Right atrium auricular region (tissue), 2 donors: ENCODE data around the gene C2CD4D. TPM values are rescaled to one million over a fixed set of nuclear protein-coding genes. Genes with fewer than 3 reads are reported as not detected.

Experiments used
- DNase-seq: peaks from one replicate; pipeline ENCODE4 v3.0.0-alpha.2; 2019; ENCODE audit warnings: low spot score
- H3K27ac ChIP-seq, 2 donors: fragments of 200-600 bp; sonication (generic); 1 replicate in 1 of 2; 2 replicates in 1 of 2; pipeline ENCODE4 v1.5.1; 2016 to 2019
- H3K27me3 ChIP-seq, 2 donors: fragments of 200-600 bp; sonication (generic); one replicate each; pipeline versions ENCODE4 v1.5.1 to v1.6.0; 2017 to 2019
- H3K36me3 ChIP-seq: fragments of 200-600 bp; sonication (generic); one replicate; pipeline ENCODE4 v1.5.1; 2016
- H3K4me1 ChIP-seq, 2 donors: fragments of 200-600 bp; sonication (generic); one replicate each; pipeline versions ENCODE4 v1.5.1 to v1.6.0; 2017 to 2019
- H3K4me3 ChIP-seq, 2 donors: fragments of 200-600 bp; sonication (generic); 1 replicate in 1 of 2; 2 replicates in 1 of 2; pipeline ENCODE4 v1.5.1; 2017 to 2019; ENCODE audit warnings: mild to moderate bottlenecking in 1 of 2, moderate library complexity in 1 of 2
- H3K9me3 ChIP-seq, 2 donors: fragments of 200-600 bp; sonication (generic); one replicate each; pipeline ENCODE4 v1.5.1; 2019
- total RNA-seq, 2 donors: library from RNA; depleted of rRNA; stranded (reverse); fragments of >200 nt; gene quantifications; one replicate each; pipeline ENCODE4 v1.1.0, GENCODE V29; 2016
- TF ChIP-seq, protein P1 (sequence below), 2 donors: fragments of 200-600 bp; sonication (generic); IDR thresholded peaks; one replicate each; pipeline ENCODE4 v1.5.1; 2019; ENCODE audit warnings: antibody characterized with exemption in 2 of 2

The C2CD4D gene
- total RNA-seq, 2 donors from 2014 or later, result not detected

DNA sequence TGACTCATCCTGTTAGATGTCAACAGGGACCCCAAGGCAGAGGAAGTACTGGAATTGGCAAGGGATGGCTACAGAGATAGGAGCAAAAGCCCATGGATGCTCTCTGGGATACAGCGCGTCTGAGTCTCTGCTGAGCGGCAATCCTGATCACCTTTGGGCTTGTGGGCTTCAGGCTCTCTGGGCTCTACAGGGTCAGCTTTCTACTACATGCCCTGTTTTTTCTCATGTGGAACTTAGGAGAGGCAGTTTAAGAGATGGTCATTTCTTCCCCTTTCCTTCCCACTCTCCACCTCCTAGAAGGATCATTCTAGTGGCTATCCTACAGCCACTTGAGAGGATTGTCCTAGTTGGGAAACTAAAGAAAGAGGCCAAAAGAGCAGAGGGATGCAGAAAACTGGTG lies 35.7 kb downstream of the C2CD4D start:
- DNase-seq, result no peak
- no peak overlapping the region for H3K27ac ChIP-seq
- no peaks in the 10 kb centered on the region for H3K4me1 ChIP-seq
- no peaks in the 10 kb centered on the region for H3K9me3 ChIP-seq
- no peaks in the 10 kb centered on the region for H3K27me3 ChIP-seq
- no peak overlapping the region for H3K4me3 ChIP-seq
- TF ChIP-seq, protein P1, sequence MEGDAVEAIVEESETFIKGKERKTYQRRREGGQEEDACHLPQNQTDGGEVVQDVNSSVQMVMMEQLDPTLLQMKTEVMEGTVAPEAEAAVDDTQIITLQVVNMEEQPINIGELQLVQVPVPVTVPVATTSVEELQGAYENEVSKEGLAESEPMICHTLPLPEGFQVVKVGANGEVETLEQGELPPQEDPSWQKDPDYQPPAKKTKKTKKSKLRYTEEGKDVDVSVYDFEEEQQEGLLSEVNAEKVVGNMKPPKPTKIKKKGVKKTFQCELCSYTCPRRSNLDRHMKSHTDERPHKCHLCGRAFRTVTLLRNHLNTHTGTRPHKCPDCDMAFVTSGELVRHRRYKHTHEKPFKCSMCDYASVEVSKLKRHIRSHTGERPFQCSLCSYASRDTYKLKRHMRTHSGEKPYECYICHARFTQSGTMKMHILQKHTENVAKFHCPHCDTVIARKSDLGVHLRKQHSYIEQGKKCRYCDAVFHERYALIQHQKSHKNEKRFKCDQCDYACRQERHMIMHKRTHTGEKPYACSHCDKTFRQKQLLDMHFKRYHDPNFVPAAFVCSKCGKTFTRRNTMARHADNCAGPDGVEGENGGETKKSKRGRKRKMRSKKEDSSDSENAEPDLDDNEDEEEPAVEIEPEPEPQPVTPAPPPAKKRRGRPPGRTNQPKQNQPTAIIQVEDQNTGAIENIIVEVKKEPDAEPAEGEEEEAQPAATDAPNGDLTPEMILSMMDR (IDR thresholded peaks at IDR 0.05), result no peak
- no peaks in the 10 kb centered on the region for H3K36me3 ChIP-seq

DNA sequence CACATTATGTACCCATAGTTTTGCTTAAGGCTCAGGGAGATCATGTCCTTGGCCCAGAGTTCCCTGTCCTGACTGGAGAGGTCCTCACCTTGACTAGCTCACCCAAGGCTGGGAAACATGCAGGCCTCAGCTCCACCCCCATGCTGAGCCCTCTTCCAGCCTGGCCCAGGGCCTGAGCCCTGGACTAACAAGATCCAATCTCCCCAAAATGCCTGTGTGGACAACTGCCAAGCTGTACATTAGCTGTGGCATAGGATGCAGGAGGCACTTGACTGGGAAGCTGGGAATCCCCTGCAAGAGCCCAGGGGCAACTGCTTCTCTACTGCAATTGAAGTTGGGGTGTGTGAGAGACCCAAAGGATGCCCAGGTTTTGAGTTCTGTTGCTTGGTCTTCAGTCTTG lies 36.5 kb downstream of the C2CD4D start:
- H3K9me3 ChIP-seq, result no peaks in the 10 kb centered on the region
- no peaks in the 10 kb centered on the region for H3K36me3 ChIP-seq
- H3K27me3 ChIP-seq, result no peaks in the 10 kb centered on the region
- TF ChIP-seq, protein P1 (IDR thresholded peaks at IDR 0.05), result no peak
- no peak overlapping the region for H3K27ac ChIP-seq
- H3K4me3 ChIP-seq, result no peak overlapping the region
- DNase-seq, result no peak
- H3K4me1 ChIP-seq, result no peaks in the 10 kb centered on the region

DNA sequence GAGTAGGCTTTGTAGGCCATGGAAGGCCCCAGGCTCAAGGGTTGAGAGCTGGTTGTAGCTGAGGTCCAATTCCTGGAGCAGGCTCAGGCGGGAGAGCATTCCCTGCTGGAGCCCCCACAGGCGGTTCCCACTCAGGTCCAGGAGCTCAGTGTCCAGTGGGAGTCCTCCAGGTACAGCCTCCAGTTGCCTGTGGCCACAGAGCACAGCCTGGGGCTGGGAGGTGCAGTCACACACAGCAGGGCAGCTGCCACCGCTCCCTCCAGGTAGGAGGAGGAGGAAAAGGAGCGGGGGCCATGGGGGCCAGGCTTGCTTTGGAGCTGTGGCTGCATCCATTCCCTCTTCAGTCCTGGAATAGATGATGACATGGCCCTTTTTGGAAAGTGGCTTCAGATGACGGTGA lies 37.2 kb downstream of the C2CD4D start:
- H3K27me3 ChIP-seq, result no peaks in the 10 kb centered on the region
- no peaks in the 10 kb centered on the region for H3K4me1 ChIP-seq
- no peaks in the 10 kb centered on the region for H3K36me3 ChIP-seq
- no peaks in the 10 kb centered on the region for H3K9me3 ChIP-seq
- no peak for DNase-seq
- TF ChIP-seq, protein P1 (IDR thresholded peaks at IDR 0.05), result no peak
- no peak overlapping the region for H3K4me3 ChIP-seq
- H3K27ac ChIP-seq, result no peak overlapping the region

DNA sequence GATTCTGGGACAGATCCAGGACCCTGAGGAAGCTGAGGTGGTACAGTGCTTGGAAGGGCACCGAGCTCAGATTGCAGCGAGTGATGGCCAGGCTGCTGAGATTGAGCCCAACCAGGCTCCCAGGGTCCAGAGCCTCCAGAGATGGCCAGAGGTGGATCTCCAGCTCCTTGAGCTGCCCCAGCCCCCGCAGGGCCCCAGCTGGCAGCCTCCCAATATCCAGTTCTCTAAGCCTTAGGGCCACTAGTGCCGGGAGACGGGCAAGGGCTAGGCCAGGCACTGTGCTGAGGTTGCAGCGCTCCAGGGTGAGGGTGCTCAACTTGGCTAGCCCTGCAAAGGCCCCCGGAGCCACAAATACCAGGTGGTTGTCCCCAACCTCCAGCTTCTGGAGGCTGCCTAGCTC lies 37.8 kb downstream of the C2CD4D start:
- Histone ChIP-seq H3K36me3 (no peaks in the 10 kb centered on the region), H3K4me1 (no peaks in the 10 kb centered on the region), H3K27me3 (no peaks in the 10 kb centered on the region), H3K27ac (no peak overlapping the region), H3K4me3 (no peak overlapping the region), H3K9me3 (no peaks in the 10 kb centered on the region)
- TF ChIP-seq, protein P1 (IDR thresholded peaks at IDR 0.05), result no peak
- DNase-seq, result no peak

DNA sequence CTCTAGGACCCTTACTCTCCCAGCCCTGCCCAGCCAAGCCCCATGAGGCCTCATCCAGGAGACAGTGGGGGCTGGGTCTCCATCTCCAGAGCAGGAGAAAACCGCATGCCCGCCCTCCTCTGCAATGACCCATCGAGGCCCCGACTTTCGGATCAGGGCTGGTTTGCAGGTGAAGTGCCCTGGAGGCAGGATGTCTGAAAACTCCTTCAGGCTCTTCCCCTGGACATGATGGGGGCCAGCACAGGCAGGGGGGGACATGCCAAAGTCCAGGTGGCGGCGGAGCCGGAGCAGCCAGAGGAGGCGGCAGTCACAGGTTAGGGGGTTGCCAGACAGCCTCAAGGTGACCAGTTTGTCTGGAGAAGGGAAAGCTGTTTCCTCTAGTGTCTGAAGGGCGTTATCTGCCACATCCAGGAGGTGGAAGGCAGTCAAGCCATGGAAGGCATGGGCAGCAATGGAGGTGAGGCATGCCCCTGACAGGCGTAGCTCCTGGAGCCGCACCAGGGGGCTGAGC lies 38.3 kb downstream of the C2CD4D start:
- no peaks in the 10 kb centered on the region for H3K36me3 ChIP-seq
- H3K9me3 ChIP-seq, result no peaks in the 10 kb centered on the region
- TF ChIP-seq, protein P1 (IDR thresholded peaks at IDR 0.05), result no peak
- no peaks in the 10 kb centered on the region for H3K4me1 ChIP-seq
- no peak overlapping the region for H3K27ac ChIP-seq
- H3K27me3 ChIP-seq, result no peaks in the 10 kb centered on the region
- H3K4me3 ChIP-seq, result no peak overlapping the region
- no peak for DNase-seq

DNA sequence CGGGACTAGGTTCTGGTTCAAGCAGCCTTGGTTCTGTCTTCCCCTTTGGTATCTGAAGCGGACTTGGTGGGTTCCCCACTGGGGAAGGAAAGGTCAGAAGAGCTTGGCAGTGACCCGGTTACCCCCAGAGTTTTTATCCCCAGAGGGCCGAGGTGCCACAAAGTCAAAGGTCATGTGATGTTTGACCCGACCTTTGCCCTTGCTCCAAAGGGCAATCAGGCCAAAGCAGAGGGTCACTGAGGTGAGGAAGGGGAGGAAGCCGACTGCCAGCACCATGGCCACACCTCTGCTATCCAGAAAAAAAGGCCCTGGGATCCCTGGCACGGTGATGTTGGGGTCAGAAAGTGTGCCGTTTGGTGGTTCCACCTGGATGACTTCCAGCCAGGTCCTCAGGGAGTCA lies 38.8 kb downstream of the C2CD4D start:
- no peaks in the 10 kb centered on the region for H3K36me3 ChIP-seq
- no peaks in the 10 kb centered on the region for H3K4me1 ChIP-seq
- H3K9me3 ChIP-seq, result no peaks in the 10 kb centered on the region
- DNase-seq, result no peak
- no peak overlapping the region for H3K27ac ChIP-seq
- no peaks in the 10 kb centered on the region for H3K27me3 ChIP-seq
- TF ChIP-seq, protein P1 (IDR thresholded peaks at IDR 0.05), result no peak
- H3K4me3 ChIP-seq, result no peak overlapping the region
